Thyroid gland (tissue), 4 donors: ENCODE data around the gene SLC7A6OS. TPM values are rescaled to one million over a fixed set of nuclear protein-coding genes. Genes with fewer than 3 reads are reported as not detected.

Source experiments
- DNase-seq, 2 donors: peaks; one replicate each; pipeline ENCODE4 v3.0.0-alpha.2; 2019
- H3K27ac ChIP-seq, 3 donors: fragments of 200-600 bp; sonication (generic); 1 replicate in 2 of 3; 2 replicates in 1 of 3; pipeline ENCODE4 v1.5.1; 2016 to 2019; ENCODE audit warnings: mild to moderate bottlenecking in 1 of 3, moderate library complexity in 1 of 3
- H3K27me3 ChIP-seq: fragments of 200-600 bp; sonication (generic); one replicate; pipeline ENCODE4 v1.5.1; 2019
- H3K36me3 ChIP-seq, 2 donors: fragments of 200-600 bp; sonication (generic); one replicate each; pipeline ENCODE4 v1.5.1; 2016 to 2019
- H3K4me1 ChIP-seq, 2 donors: fragments of 200-600 bp; sonication (generic); one replicate each; pipeline ENCODE4 v1.5.1; 2017 to 2019
- H3K4me3 ChIP-seq, 3 donors: fragments of 200-600 bp; sonication (generic); replicated peaks in 1 of 3; 1 replicate in 2 of 3; 2 replicates in 1 of 3; pipeline ENCODE4 v1.5.1; 2016; ENCODE audit warnings: mild to moderate bottlenecking in 1 of 3
- H3K9me3 ChIP-seq: fragments of 200-600 bp; sonication (generic); one replicate; pipeline ENCODE4 v1.5.1; 2017
- POLR2A ChIP-seq, 2 donors: fragments of 450-650 bp; IDR thresholded peaks; one replicate each; pipeline ENCODE4 v1.6.1; 2017; ENCODE audit warnings: antibody characterized with exemption in 2 of 2, mild to moderate bottlenecking in 2 of 2, moderate library complexity in 1 of 2
- WGBS, 2 donors: methylation state at CpG; one replicate each; pipeline ENCODE4 v1.1.5; 2017; 5-methylcytosine and 5-hydroxymethylcytosine counted together
- intact Hi-C: fragments of 100-400 bp; cut with DNase I; formaldehyde crosslinking; loops from one replicate; pipeline ENCODE4 v1.15.1; 2023
- small RNA-seq: library from RNA; depleted of rRNA; stranded (forward); fragments of <200 nt; gene quantifications from one replicate; pipeline ENCODE3, GENCODE V24; 2016
- total RNA-seq, 4 donors: library from RNA; depleted of rRNA; stranded (reverse); fragments of >200 nt; gene quantifications; one replicate each; pipeline ENCODE4 v1.2.3, GENCODE V29; 2016
- TF ChIP-seq, protein P1 (sequence below), 6 experiments: fragments of 200-600 bp in 3 of 6; fragments of 450-650 bp in 3 of 6; sonication (generic) in 3 of 6; IDR thresholded peaks; one replicate each; pipeline ENCODE4 v1.5.1; 2016 to 2019; ENCODE audit warnings: antibody characterized with exemption in 6 of 6, mild to moderate bottlenecking in 2 of 6, inconsistent platforms in 1 of 6, moderate library complexity in 1 of 6

Gene SLC7A6OS
- total RNA-seq, 4 donors from 2014 or later: 13.4 to 25.8 (median 18.7) TPM

GRCh38 chr16:68252383-68252782, 58.4 kb downstream of the SLC7A6OS start:
- peaks cover 7 to 10% of the 10 kb centered on the region in 2 donors for H3K4me1 ChIP-seq
- WGBS, 2 donors: 89 to 98% methylated on average over 5 of the region's 5 CpGs
- H3K27me3 ChIP-seq: no peaks in the 10 kb centered on the region
- no peak overlapping the region for H3K4me3 ChIP-seq
- TF ChIP-seq, protein P1, sequence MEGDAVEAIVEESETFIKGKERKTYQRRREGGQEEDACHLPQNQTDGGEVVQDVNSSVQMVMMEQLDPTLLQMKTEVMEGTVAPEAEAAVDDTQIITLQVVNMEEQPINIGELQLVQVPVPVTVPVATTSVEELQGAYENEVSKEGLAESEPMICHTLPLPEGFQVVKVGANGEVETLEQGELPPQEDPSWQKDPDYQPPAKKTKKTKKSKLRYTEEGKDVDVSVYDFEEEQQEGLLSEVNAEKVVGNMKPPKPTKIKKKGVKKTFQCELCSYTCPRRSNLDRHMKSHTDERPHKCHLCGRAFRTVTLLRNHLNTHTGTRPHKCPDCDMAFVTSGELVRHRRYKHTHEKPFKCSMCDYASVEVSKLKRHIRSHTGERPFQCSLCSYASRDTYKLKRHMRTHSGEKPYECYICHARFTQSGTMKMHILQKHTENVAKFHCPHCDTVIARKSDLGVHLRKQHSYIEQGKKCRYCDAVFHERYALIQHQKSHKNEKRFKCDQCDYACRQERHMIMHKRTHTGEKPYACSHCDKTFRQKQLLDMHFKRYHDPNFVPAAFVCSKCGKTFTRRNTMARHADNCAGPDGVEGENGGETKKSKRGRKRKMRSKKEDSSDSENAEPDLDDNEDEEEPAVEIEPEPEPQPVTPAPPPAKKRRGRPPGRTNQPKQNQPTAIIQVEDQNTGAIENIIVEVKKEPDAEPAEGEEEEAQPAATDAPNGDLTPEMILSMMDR (IDR thresholded peaks at IDR 0.05): no peak
- no peak for TF ChIP-seq POLR2A (IDR thresholded peaks at IDR 0.05)
- intact Hi-C loops: no loop called here
- DNase-seq: no peak
- H3K36me3 ChIP-seq: peaks cover 22 to 26% of the 10 kb centered on the region in 2 donors
- H3K27ac ChIP-seq: no peak overlapping the region
- no peaks in the 10 kb centered on the region for H3K9me3 ChIP-seq

DNA sequence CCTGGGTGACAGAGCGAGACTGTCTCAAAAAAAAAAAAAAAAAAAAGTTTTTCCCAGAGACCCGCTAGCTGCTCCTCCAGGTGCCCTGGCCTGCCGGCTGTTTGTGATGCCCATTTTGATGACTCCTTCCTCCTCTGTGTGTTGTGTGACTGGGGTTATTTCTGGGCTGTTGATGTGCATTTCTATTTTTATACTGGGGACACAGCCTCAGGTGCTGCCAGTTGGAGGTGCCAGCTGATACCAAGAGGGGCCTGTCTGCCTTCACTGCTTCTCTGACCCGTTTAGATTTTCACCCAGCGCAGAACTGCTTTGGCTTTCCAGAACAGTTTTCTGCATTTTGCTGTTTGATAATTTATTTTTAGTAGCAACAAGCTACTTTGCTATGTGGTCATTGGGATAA, 58.9 kb downstream of the SLC7A6OS start:
- 90 to 94% methylated on average over 5 of the region's 5 CpGs for WGBS, 2 donors
- Histone ChIP-seq H3K9me3 (no peaks in the 10 kb centered on the region), H3K4me1 (peaks cover 4 to 10% of the 10 kb centered on the region in 2 donors), H3K36me3 (peaks cover 22 to 26% of the 10 kb centered on the region in 2 donors), H3K27me3 (no peaks in the 10 kb centered on the region), H3K27ac (no peak overlapping the region), H3K4me3 (no peak overlapping the region)
- TF ChIP-seq POLR2A (IDR thresholded peaks at IDR 0.05): no peak
- TF ChIP-seq, protein P1 (IDR thresholded peaks at IDR 0.05): no peak
- no peak for DNase-seq
- intact Hi-C loops: no loop called here

DNA sequence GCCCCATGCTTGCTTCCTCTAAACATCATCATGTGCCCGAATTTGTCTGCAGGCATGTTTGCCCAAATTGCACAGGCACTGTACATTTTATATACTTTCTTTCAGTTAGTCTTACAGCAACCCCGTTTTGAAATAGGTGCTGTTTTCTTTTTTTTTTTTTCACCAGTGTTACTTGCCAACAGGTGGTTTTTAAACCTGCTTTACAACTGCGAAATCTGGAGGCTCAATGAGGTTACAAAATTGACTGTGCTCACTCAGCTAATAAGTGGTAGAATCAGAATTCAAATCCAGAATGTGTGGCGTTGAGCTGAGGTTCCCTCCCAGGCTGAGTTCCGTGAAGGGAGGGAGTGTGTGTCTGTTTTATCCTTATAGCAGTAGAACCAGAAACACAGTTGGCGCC, 59.8 kb downstream of the SLC7A6OS start:
- TF ChIP-seq, protein P1 (IDR thresholded peaks at IDR 0.05): no peak
- no peak for TF ChIP-seq POLR2A (IDR thresholded peaks at IDR 0.05)
- intact Hi-C loops: no loop called here
- Histone ChIP-seq H3K4me3 (no peak overlapping the region), H3K4me1 (peaks cover 12 to 14% of the 10 kb centered on the region in 2 donors), H3K27ac (no peak overlapping the region), H3K27me3 (no peaks in the 10 kb centered on the region), H3K9me3 (no peaks in the 10 kb centered on the region), H3K36me3 (peaks cover 22 to 26% of the 10 kb centered on the region in 2 donors)
- DNase-seq: no peak
- WGBS, 2 donors: 91 to 96% methylated on average over 6 of the region's 6 CpGs

DNA sequence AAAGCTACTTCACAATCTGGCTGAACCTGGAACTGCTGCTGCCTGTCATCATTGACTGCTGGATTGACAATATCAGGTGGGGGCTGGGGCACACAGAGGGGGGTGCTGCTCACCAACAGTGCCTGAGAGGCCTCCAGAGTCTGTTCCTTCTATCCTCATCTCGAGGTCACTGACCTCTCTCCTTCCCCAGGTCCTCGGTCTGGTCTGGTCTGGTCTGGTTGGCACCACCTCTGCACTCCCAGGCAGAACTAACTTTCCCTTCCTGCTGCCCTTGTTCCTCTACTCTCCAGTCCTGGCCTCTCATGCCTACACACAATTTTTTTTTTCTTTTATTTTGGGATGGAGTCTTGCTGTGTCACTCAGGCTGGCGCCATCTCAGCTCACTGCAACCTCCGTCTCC, 61.4 kb downstream of the SLC7A6OS start:
- TF ChIP-seq, protein P1 (IDR thresholded peaks at IDR 0.05): no peak
- no peak for TF ChIP-seq POLR2A (IDR thresholded peaks at IDR 0.05)
- WGBS, 2 donors: 88 to 91% methylated on average over 4 of the region's 4 CpGs
- Histone ChIP-seq H3K4me1 (peaks cover 20 to 22% of the 10 kb centered on the region in 2 donors), H3K36me3 (peaks cover 8 to 20% of the 10 kb centered on the region in 2 donors), H3K4me3 (no peak overlapping the region), H3K9me3 (no peaks in the 10 kb centered on the region), H3K27ac (no peak overlapping the region), H3K27me3 (no peaks in the 10 kb centered on the region)
- intact Hi-C loops: loop anchor here (10.0 kb wide), 1 partner anchor 255 kb away; no protein-coding TSS in a partner anchor
- DNase-seq: no peak

Small RNA genes lying within 50 kb of the gene (small RNA-seq; reads per million reads assigned to genes)
- gene RNU4-30P (0.56 reads per million), gene RNU6-1262P (not detected)

Other genes starting within 250 kb of the SLC7A6OS start
- 100 to 1,000 TPM in 1 of 4 donors, 10 to 100 TPM in 3; 67.7 to 107 (median 71.7) TPM for gene NFATC3, start 225.6 kb downstream of the SLC7A6OS start, total RNA-seq
- 10 to 100 TPM; 42.9 to 86.9 (median 50.5) TPM for gene ESRP2, start 74.8 kb downstream of the SLC7A6OS start, total RNA-seq
- gene PLA2G15, start 65.6 kb downstream of the SLC7A6OS start, total RNA-seq: 10 to 100 TPM; 20.8 to 40.3 (median 38.4) TPM
- 100 to 1,000 TPM in 1 of 4 donors, 10 to 100 TPM in 3; 73.1 to 116 (median 85.7) TPM for gene SLC7A6, start 46.4 kb downstream of the SLC7A6OS start, total RNA-seq
- 10 to 100 TPM; 41.7 to 57.0 (median 46.9) TPM for gene PRMT7, start 73 bp upstream of the SLC7A6OS start, total RNA-seq
- gene SMPD3, start 137.6 kb upstream of the SLC7A6OS start, total RNA-seq: 1 to 10 TPM in 3 of 4 donors, under 1 TPM in 1; 0.33 to 2.4 (median 1.3) TPM
- gene ZFP90, start 228.3 kb upstream of the SLC7A6OS start, total RNA-seq: 10 to 100 TPM; 34.3 to 46.4 (median 38.7) TPM